ENCODE results near the gene CPAMD8. TPM values are rescaled to one million over a fixed set of nuclear protein-coding genes. Genes with fewer than 3 reads are reported as not detected.

CPAMD8 gene
- total and polyA plus RNA-seq, 9 of the 15 experiments (the other 6 are each of a cell fraction or from before 2014, with no cell fraction given), result 0.20 to 2.1 (median 1.3) TPM

DNA sequence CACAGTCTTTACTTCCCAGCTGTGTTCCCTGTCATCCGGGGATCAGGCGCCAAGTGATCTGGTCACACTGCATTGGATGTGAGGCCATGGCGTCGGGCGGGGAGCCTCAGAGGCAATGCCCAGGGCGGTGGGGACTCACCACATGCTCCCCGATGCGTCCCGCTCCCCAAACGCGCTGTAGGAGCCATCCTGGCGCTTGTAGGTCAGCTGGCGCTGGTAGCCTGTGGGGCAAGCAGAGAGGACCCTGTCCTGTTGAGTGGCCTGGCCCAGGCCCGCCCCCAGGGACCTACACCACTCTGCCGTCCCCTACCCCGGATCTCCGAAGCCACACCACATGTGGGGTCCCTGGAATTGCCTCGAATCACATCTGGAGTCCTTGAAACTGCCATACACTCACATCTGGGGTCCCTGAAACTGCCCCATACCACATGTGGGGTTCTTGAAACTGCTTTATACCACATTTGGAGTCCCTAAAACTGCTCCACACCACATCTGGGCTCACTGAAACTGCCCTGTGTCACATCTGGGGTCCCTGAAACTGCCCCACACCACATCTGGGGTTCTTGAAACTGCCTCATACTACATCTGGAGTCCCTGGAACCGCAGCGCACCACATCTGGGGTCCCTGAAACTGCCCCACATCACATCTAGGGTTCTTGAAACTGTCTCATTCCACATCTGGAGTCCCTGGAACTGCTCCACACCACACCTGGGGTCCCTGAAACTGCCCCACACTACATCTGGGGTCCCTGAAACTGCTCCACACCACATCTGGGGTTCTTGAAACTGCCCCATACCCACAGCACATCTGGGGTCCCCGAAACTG lies 104.6 kb downstream of the CPAMD8 start:
- peak overlapping the region; percentile 59; the same call in 1 of the 2 replicates for H3K4me2 ChIP-seq (ENCODE audit: insufficient read depth, low read length)
- WGBS (ENCODE audit: insufficient coverage, low coverage, missing lambda C conversion rate), result 63% methylated on average over 15 of the region's 21 CpGs
- FAIRE-seq (peak; percentile 70), DNase-seq (ENCODE audit: extremely low read depth in 1 of 4, low spot score in 3 of 4) (peak in 3 of 4 experiments; percentile 19 to 55 (median 39)), ATAC-seq (peak; percentile 18)
- H3K36me3 ChIP-seq (ENCODE audit: control insufficient read depth, insufficient read depth, low read length), result no peaks in the 10 kb centered on the region
- H3K4me3 ChIP-seq, result no peak overlapping the region
- H3K4me1 ChIP-seq (replicated peaks in 1 of 2; ENCODE audit: control insufficient read depth in 2 of 2, insufficient read depth in 2 of 2, low read length in 2 of 2), result peaks cover 17 to 32% of the 10 kb centered on the region in 2 experiments; a peak in 4 of 5 replicates
- peaks cover 1 to 5% of the 10 kb centered on the region in 2 experiments; a peak in 2 of 5 replicates for H3K27me3 ChIP-seq (ENCODE audit: control insufficient read depth in 2 of 2, insufficient read depth in 2 of 2, low read length in 2 of 2)
- no TSS peak for BruUV-seq (replicated peaks)
- ChIA-PET POLR2A (interaction anchor here (0.6 kb wide), 1 partner anchor 691 kb away, joined by 3 read pairs; no protein-coding TSS in a partner anchor), CTCF (ENCODE audit: low intra/inter-chr PET ratio) (no interaction called here)
- H3K9ac ChIP-seq (ENCODE audit: insufficient read depth in 1 of 2, low read depth in 2 of 2, low read length in 2 of 2), result peak overlapping the region in 1 of 2 experiments; percentile 38; a peak in 3 of 4 replicates
- H2AFZ ChIP-seq (ENCODE audit: low read depth, low read length), result peak overlapping the region; percentile 84
- no peaks in the 10 kb centered on the region for H4K20me1 ChIP-seq (replicated peaks; ENCODE audit: control insufficient read depth, insufficient read depth, low read length)
- in situ Hi-C loops (cut with MboI) (no loop called here), intact Hi-C loops (cut with micrococcal nuclease) (no loop called here)
- 0 out of 2 replicates have a peak, but pooled peaks cover 4% of the 10 kb centered on the region for H3K9me3 ChIP-seq (replicated peaks; ENCODE audit: control insufficient read depth, insufficient read depth, low read depth, low read length)
- H3K9me1 ChIP-seq (ENCODE audit: control insufficient read depth, insufficient read depth, low read length), result no peaks in the 10 kb centered on the region
- H3K79me2 ChIP-seq (ENCODE audit: control insufficient read depth, insufficient read depth, low read length), result no peaks in the 10 kb centered on the region
- H3K27ac ChIP-seq (ENCODE audit: extremely low read depth, low read depth, low read length), result no peak overlapping the region
- TF ChIP-seq EGR1 (conservative IDR thresholded peaks at IDR 0.05), result peak; percentile 50; the same call in 1 of the 2 replicates
- TF ChIP-seq BCOR (IDR thresholded peaks at IDR 0.05), result peak; percentile 60; the same call in 1 of the 2 replicates
- peak; percentile 100 for TF ChIP-seq PTBP1 (IDR thresholded peaks at IDR 0.05; ENCODE audit: low read depth, low read length)
- TF ChIP-seq HDAC8 (tag; IDR thresholded peaks at IDR 0.05), result no peak
- TF ChIP-seq RBM25 (IDR thresholded peaks at IDR 0.05; ENCODE audit: low read depth, low read length, severe bottlenecking), result peak; percentile 89
- peak; percentile 7 to 46; a peak in 2 of 4 replicates for TF ChIP-seq KDM1A (IDR thresholded peaks at IDR 0.05)
- no peak for TF ChIP-seq SNRNP70 (optimal IDR thresholded peaks at IDR 0.05; ENCODE audit: low read depth, low read length)
- TF ChIP-seq, protein P1, sequence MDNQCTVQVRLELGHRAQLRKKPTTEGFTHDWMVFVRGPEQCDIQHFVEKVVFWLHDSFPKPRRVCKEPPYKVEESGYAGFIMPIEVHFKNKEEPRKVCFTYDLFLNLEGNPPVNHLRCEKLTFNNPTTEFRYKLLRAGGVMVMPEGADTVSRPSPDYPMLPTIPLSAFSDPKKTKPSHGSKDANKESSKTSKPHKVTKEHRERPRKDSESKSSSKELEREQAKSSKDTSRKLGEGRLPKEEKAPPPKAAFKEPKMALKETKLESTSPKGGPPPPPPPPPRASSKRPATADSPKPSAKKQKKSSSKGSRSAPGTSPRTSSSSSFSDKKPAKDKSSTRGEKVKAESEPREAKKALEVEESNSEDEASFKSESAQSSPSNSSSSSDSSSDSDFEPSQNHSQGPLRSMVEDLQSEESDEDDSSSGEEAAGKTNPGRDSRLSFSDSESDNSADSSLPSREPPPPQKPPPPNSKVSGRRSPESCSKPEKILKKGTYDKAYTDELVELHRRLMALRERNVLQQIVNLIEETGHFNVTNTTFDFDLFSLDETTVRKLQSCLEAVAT (IDR thresholded peaks at IDR 0.05), result peak in 1 of 2 experiments; percentile 97; a peak in 2 of 4 replicates
- 0 out of 2 replicates have a peak, but pooled peaks have one; percentile 33 for TF ChIP-seq FOXM1 (IDR thresholded peaks at IDR 0.05; ENCODE audit: low read depth)
- no peak for TF ChIP-seq FOXM1 (CRISPR knock-in tag; IDR thresholded peaks at IDR 0.05; ENCODE audit: low read depth)
- TF ChIP-seq ZNF124 (CRISPR knock-in tag; IDR thresholded peaks at IDR 0.05), result no peak
- TF ChIP-seq, protein P2, sequence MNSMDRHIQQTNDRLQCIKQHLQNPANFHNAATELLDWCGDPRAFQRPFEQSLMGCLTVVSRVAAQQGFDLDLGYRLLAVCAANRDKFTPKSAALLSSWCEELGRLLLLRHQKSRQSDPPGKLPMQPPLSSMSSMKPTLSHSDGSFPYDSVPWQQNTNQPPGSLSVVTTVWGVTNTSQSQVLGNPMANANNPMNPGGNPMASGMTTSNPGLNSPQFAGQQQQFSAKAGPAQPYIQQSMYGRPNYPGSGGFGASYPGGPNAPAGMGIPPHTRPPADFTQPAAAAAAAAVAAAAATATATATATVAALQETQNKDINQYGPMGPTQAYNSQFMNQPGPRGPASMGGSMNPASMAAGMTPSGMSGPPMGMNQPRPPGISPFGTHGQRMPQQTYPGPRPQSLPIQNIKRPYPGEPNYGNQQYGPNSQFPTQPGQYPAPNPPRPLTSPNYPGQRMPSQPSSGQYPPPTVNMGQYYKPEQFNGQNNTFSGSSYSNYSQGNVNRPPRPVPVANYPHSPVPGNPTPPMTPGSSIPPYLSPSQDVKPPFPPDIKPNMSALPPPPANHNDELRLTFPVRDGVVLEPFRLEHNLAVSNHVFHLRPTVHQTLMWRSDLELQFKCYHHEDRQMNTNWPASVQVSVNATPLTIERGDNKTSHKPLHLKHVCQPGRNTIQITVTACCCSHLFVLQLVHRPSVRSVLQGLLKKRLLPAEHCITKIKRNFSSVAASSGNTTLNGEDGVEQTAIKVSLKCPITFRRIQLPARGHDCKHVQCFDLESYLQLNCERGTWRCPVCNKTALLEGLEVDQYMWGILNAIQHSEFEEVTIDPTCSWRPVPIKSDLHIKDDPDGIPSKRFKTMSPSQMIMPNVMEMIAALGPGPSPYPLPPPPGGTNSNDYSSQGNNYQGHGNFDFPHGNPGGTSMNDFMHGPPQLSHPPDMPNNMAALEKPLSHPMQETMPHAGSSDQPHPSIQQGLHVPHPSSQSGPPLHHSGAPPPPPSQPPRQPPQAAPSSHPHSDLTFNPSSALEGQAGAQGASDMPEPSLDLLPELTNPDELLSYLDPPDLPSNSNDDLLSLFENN (IDR thresholded peaks at IDR 0.05; ENCODE audit: low read depth in 2 of 2, low read length in 2 of 2), result 0 out of 4 replicates have a peak, but pooled peaks of 1 of the 2 experiments have one; percentile 6
- TF ChIP-seq MIER1 (IDR thresholded peaks at IDR 0.05; ENCODE audit: low read depth), result peak; percentile 100
- no peak for TF ChIP-seq ETV5 (CRISPR knock-in tag; IDR thresholded peaks at IDR 0.05; ENCODE audit: low read depth)
- no peak for TF ChIP-seq NCOA1 (IDR thresholded peaks at IDR 0.05; ENCODE audit: low read depth)
- TF ChIP-seq FIP1L1 (IDR thresholded peaks at IDR 0.05; ENCODE audit: low read depth, low read length, poor library complexity, severe bottlenecking), result no peak
- no peak for TF ChIP-seq SRSF1 (IDR thresholded peaks at IDR 0.05; ENCODE audit: low read depth, low read length)
